Activated naive CD8-positive, alpha-beta T cell treated with anti-CD3 and anti-CD28 coated beads, Interleukin-2, amount 50 U/mL, for 24 hours (primary cell): ENCODE results near the gene B4GALT7.
"Not testable (repeated sequence)": the region's sequence is repeated elsewhere in the genome, so short reads cannot be mapped to it uniquely, and the experiment has no call there.

Experiments
- ATAC-seq: fragments of 150-1000 bp; cut with Tn5 transposase; one replicate; pipeline ENCODE4 v1.10.0; 2021
- DNase-seq: peaks from one replicate; pipeline ENCODE4 v3.0.0; 2021
- H3K27ac Mint-ChIP-seq: one replicate; pipeline ENCODE4 v1.8.0; 2021; ENCODE audit warnings: mild to moderate bottlenecking, mixed read lengths
- H3K27me3 Mint-ChIP-seq: one replicate; pipeline ENCODE4 v1.8.0; 2021; ENCODE audit warnings: mixed read lengths
- H3K36me3 Mint-ChIP-seq: one replicate; pipeline ENCODE4 v1.8.0; 2021; ENCODE audit warnings: low read depth, mixed read lengths
- H3K4me1 Mint-ChIP-seq: one replicate; pipeline ENCODE4 v1.8.0; 2021; ENCODE audit warnings: mixed read lengths
- H3K4me3 Mint-ChIP-seq: one replicate; pipeline ENCODE4 v1.8.0; 2021; ENCODE audit warnings: mild to moderate bottlenecking, moderate library complexity, mixed read lengths
- H3K9me3 Mint-ChIP-seq: one replicate; pipeline ENCODE4 v1.8.0; 2021; ENCODE audit warnings: mixed read lengths

The B4GALT7 gene, protein sequence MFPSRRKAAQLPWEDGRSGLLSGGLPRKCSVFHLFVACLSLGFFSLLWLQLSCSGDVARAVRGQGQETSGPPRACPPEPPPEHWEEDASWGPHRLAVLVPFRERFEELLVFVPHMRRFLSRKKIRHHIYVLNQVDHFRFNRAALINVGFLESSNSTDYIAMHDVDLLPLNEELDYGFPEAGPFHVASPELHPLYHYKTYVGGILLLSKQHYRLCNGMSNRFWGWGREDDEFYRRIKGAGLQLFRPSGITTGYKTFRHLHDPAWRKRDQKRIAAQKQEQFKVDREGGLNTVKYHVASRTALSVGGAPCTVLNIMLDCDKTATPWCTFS

GRCh38 chr5:177599731-177600507 lies at the start of gene B4GALT7:
Gene B4GALT7, plus strand, starts transcription at chr5:177600132. Its CDS starts 79 bp downstream, at chr5:177600211.
- peak within 1 kb of the TSS; percentile 98 for H3K4me3 Mint-ChIP-seq
- peaks cover 20% of the 10 kb centered on the region for H3K36me3 Mint-ChIP-seq
- H3K9me3 Mint-ChIP-seq = no peaks in the 10 kb centered on the region
- peak within 1 kb of the TSS; percentile 95 for H3K27ac Mint-ChIP-seq
- no peaks in the 10 kb centered on the region for H3K27me3 Mint-ChIP-seq
- peak; percentile 92 for DNase-seq
- peak; percentile 87 for ATAC-seq
- H3K4me1 Mint-ChIP-seq = peaks cover 35% of the 10 kb centered on the region

- peak overlapping the region; percentile 31 for H3K27ac Mint-ChIP-seq
- no peaks in the 10 kb centered on the region for H3K9me3 Mint-ChIP-seq
- H3K4me3 Mint-ChIP-seq = peak overlapping the region; percentile 76
- DNase-seq (no peak), ATAC-seq (no peak)
- peaks cover 33% of the 10 kb centered on the region for H3K4me1 Mint-ChIP-seq
- no peaks in the 10 kb centered on the region for H3K27me3 Mint-ChIP-seq
- H3K36me3 Mint-ChIP-seq = peaks cover 13% of the 10 kb centered on the region
These were observed 47.0 kb upstream of the B4GALT7 start for GRCh38 chr5:177552839-177553455.

DNA sequence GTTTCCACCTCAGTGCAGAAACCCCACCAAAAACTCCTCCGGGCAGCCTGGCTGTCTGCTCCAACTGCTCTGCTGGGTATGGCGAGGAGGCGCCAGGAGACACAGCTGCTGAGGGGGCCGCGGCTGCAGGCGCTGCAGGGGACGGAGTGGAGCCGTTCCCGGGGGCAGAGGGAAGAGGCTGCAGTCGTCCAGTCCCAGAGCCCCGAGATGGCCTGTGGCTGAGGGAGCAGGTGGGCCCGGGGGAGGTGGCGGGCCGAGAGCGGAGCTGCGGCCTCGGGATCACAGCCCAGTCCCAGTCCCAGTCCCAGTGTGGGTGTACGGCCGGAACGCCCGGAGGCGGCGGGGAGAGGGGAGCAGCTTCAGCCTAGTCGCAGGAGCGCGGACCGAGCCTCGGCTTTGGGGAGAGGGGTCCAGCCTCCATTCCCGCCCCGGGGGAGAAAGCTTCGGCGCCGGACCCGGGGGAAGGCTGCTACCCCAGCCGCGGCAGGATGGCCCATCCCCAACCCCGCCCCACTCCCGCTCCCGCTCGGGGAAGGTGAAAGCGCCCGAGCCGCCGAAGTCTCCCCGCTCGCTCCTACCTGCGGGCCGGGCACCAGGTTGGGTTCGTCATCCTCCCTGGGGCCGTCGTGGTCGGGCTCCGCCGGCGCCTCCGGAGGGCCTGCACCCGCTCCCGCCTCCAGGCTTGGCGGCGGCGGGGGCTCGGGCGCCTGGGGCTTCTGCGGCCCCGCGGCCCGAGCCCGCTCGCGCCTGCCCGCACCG lies 46.1 kb upstream of the B4GALT7 start:
- H3K4me3 Mint-ChIP-seq = peak overlapping the region; percentile 82
- H3K9me3 Mint-ChIP-seq = no peaks in the 10 kb centered on the region
- peak; percentile 47 for ATAC-seq

GRCh38 chr5:177554474-177555111 lies 45.3 kb upstream of the B4GALT7 start, which contains the start of gene FAM193B:
Gene FAM193B, minus strand, starts transcription at chr5:177554563. Its CDS starts 105 bp downstream, at chr5:177554458.
- H3K4me3 Mint-ChIP-seq = peak within 1 kb of the TSS; percentile 82
- ATAC-seq (peak; percentile 95), DNase-seq (peak; percentile 97)
- H3K27me3 Mint-ChIP-seq = no peaks in the 10 kb centered on the region
- peaks cover 31% of the 10 kb centered on the region for H3K4me1 Mint-ChIP-seq
- peak within 1 kb of the TSS; percentile 62 for H3K27ac Mint-ChIP-seq
- H3K36me3 Mint-ChIP-seq = peaks cover 12% of the 10 kb centered on the region
- H3K9me3 Mint-ChIP-seq = no peaks in the 10 kb centered on the region

More for the DNA sequence above, 46.1 kb upstream of the B4GALT7 start:
- H3K4me1 Mint-ChIP-seq = peaks cover 32% of the 10 kb centered on the region
- DNase-seq = peak; percentile 60
- H3K36me3 Mint-ChIP-seq = peaks cover 13% of the 10 kb centered on the region
- H3K27ac Mint-ChIP-seq = peak overlapping the region; percentile 31
- no peaks in the 10 kb centered on the region for H3K27me3 Mint-ChIP-seq

GRCh38 chr5:177555228-177555627 lies 44.7 kb upstream of the B4GALT7 start:
- ATAC-seq (no peak), DNase-seq (no peak)
- Mint-ChIP-seq H3K36me3 (peaks cover 12% of the 10 kb centered on the region), H3K27ac (peak overlapping the region; percentile 62), H3K27me3 (no peaks in the 10 kb centered on the region), H3K4me3 (peak overlapping the region; percentile 82), H3K4me1 (peaks cover 31% of the 10 kb centered on the region), H3K9me3 (no peaks in the 10 kb centered on the region)

- Mint-ChIP-seq H3K4me1 (peaks cover 31% of the 10 kb centered on the region), H3K27ac (no peak overlapping the region), H3K27me3 (no peaks in the 10 kb centered on the region), H3K4me3 (peak overlapping the region; percentile 82), H3K9me3 (no peaks in the 10 kb centered on the region), H3K36me3 (peaks cover 12% of the 10 kb centered on the region)
- ATAC-seq (no peak), DNase-seq (no peak)
These were observed 44.3 kb upstream of the B4GALT7 start for GRCh38 chr5:177555665-177556064.

- Mint-ChIP-seq H3K4me1 (peaks cover 28% of the 10 kb centered on the region), H3K27me3 (no peaks in the 10 kb centered on the region), H3K36me3 (peaks cover 5% of the 10 kb centered on the region), H3K9me3 (no peaks in the 10 kb centered on the region), H3K27ac (no peak overlapping the region), H3K4me3 (no peak overlapping the region)
- no peak for DNase-seq
- no peak for ATAC-seq
These were observed 42.8 kb upstream of the B4GALT7 start for GRCh38 chr5:177557041-177557647.

DNA sequence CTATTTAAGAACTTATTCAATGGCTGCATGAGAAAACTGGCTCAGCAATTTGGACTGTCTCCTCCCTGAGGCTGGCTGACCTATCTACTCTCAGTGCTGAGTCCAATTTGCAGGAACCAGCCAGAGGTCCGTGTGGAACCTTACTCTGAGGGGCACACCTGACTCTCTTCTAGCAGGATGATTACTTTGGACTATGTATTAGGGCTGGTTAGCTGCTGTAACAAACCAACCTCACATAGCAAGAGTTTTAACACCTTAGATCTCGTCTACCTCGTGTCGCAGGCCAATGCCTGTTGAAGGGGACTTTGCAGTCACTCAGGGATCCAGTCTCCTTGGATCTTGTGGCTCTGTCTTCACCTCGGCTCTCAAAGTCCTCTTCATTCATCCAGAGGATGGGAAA lies 42.1 kb upstream of the B4GALT7 start:
- Mint-ChIP-seq H3K4me3 (no peak overlapping the region), H3K36me3 (peaks cover 1% of the 10 kb centered on the region), H3K4me1 (peaks cover 23% of the 10 kb centered on the region), H3K9me3 (no peaks in the 10 kb centered on the region), H3K27me3 (no peaks in the 10 kb centered on the region), H3K27ac (no peak overlapping the region)
- ATAC-seq = no peak
- DNase-seq = no peak

- ATAC-seq = not testable (repeated sequence)
These were observed 40.4 kb upstream of the B4GALT7 start for GRCh38 chr5:177559446-177559941.

DNA sequence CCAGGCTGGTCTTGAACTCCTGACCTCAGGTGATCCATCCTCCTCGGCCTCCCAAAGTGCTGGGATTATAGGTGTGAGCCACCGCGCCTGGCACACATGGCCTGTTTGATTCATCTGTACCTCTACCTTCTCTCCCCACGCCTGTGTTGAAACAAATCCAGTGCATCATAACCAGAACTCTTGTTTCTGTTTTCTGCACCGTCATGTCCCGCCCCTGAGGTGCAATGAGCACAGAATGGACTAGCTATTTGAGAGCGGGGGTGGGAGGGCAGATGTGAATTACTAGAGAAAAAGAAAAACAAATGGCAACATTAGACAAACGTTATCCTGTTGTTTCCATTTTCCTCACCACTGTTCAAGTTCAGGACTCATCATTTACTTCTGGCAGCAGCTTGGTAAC lies 34.9 kb upstream of the B4GALT7 start:
- no peak for DNase-seq
- Mint-ChIP-seq H3K9me3 (no peaks in the 10 kb centered on the region), H3K27ac (no peak overlapping the region), H3K36me3 (no peaks in the 10 kb centered on the region), H3K27me3 (peaks cover 4% of the 10 kb centered on the region), H3K4me1 (no peaks in the 10 kb centered on the region), H3K4me3 (no peak overlapping the region)
- ATAC-seq = no peak

More at GRCh38 chr5:177559446-177559941, 40.4 kb upstream of the B4GALT7 start:
- H3K4me3 Mint-ChIP-seq, DNase-seq, H3K9me3 Mint-ChIP-seq, H3K27ac Mint-ChIP-seq, H3K27me3 Mint-ChIP-seq, H3K36me3 Mint-ChIP-seq: not testable (repeated sequence)
- peaks cover 13% of the 10 kb centered on the region for H3K4me1 Mint-ChIP-seq

GRCh38 chr5:177568326-177568725 lies 31.6 kb upstream of the B4GALT7 start:
- peaks cover 4% of the 10 kb centered on the region for H3K27me3 Mint-ChIP-seq
- H3K4me1 Mint-ChIP-seq = no peaks in the 10 kb centered on the region
- H3K9me3 Mint-ChIP-seq = no peaks in the 10 kb centered on the region
- H3K36me3 Mint-ChIP-seq = no peaks in the 10 kb centered on the region
- no peak overlapping the region for H3K27ac Mint-ChIP-seq
- H3K4me3 Mint-ChIP-seq = no peak overlapping the region
- DNase-seq (no peak), ATAC-seq (no peak)

DNA sequence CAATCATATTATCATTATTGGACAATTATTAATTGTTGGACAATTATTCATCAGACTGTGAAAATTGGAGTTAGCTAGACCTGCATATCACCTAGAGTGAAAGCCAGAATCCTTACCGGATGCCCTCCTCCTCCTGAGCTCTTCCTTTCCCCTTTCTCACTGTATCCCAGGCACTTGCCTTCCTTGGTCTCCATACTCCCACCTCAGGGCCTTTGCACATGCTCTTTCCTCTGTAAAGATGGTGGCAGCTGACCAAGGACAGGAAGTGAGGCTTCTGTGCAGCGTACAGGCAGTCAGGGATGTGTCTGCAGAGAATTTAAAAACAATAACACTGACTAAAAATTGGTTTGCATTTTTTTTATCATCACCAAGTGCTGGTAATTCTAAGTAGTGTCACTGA lies 30.0 kb upstream of the B4GALT7 start:
- ATAC-seq (no peak), DNase-seq (no peak)
- H3K9me3 Mint-ChIP-seq = no peaks in the 10 kb centered on the region
- no peaks in the 10 kb centered on the region for H3K36me3 Mint-ChIP-seq
- H3K27ac Mint-ChIP-seq = no peak overlapping the region
- no peaks in the 10 kb centered on the region for H3K4me1 Mint-ChIP-seq
- peaks cover 4% of the 10 kb centered on the region for H3K27me3 Mint-ChIP-seq
- no peak overlapping the region for H3K4me3 Mint-ChIP-seq

- H3K36me3 Mint-ChIP-seq = no peaks in the 10 kb centered on the region
- H3K27ac Mint-ChIP-seq = no peak overlapping the region
- ATAC-seq = no peak
- no peak for DNase-seq
- no peaks in the 10 kb centered on the region for H3K9me3 Mint-ChIP-seq
- H3K4me3 Mint-ChIP-seq = no peak overlapping the region
- peaks cover 2% of the 10 kb centered on the region for H3K27me3 Mint-ChIP-seq
- no peaks in the 10 kb centered on the region for H3K4me1 Mint-ChIP-seq
These were observed 24.4 kb upstream of the B4GALT7 start for GRCh38 chr5:177575488-177575887.
